Neuron (in vitro differentiated cells): ENCODE data around the gene CCDC40.

ENCODE experiments used
- H2AFZ ChIP-seq: one replicate; pipeline ENCODE4 v1.6.1; 2013; ENCODE audit warnings: low read depth, mild to moderate bottlenecking, inconsistent platforms, low read length, moderate library complexity
- H3K27me3 ChIP-seq: one replicate; pipeline ENCODE4 v1.6.1; 2013; ENCODE audit warnings: low read length; ENCODE audit not compliant: insufficient read depth
- H3K36me3 ChIP-seq: one replicate; pipeline ENCODE4 v1.6.1; 2013; ENCODE audit warnings: low read length; ENCODE audit not compliant: insufficient read depth
- H3K4me1 ChIP-seq: one replicate; pipeline ENCODE4 v1.6.1; 2013; ENCODE audit warnings: low read length; ENCODE audit not compliant: insufficient read depth
- H3K4me3 ChIP-seq: 2 replicates; pipeline ENCODE4 v1.5.1; 2013; ENCODE audit warnings: mild to moderate bottlenecking, low read length, moderate library complexity
- H3K9me3 ChIP-seq: one replicate; pipeline ENCODE4 v1.6.1; 2013; ENCODE audit warnings: low read length

The CCDC40 gene

DNA sequence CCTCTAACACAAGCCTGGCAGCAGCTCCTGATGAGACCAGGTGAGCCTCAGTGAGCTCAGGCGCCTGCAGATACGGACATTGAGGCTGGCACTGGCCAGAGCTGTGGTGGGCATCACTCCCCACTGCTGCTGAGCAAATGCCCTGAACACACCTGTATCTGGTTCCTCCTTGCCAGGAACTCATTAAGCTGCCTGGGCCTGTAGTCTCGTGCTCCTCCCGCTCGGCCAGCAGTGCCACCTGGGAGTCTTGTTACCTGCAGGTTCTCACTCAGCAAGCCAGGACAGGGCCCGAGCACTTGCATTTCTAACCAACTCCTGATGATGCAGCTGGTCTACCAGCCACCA lies 97.2 kb downstream of the CCDC40 start:
- H3K9me3 ChIP-seq, result no peaks in the 10 kb centered on the region
- H3K4me1 ChIP-seq, result no peaks in the 10 kb centered on the region
- H3K27me3 ChIP-seq, result no peaks in the 10 kb centered on the region
- no peak overlapping the region for H2AFZ ChIP-seq
- peaks cover 51% of the 10 kb centered on the region for H3K36me3 ChIP-seq
- H3K4me3 ChIP-seq, result no peak overlapping the region

DNA sequence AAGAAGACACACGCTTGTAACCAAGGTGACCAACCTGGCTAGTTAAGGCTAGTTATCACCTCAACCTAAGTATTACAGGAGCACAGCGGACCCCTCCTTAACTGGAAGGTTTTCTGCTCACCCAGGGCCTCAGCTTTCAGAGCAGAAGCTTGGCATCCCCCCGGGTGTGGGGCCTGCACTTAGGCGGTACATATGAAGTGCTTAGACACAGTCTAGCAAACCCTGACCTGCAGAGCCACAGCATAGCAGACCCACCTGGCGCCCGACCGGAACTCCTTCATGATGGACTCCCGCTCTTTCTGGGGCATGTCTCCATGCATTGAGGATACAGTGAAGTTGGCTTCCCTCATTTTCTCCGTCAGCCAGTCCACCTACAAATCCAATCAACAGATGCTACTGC lies 100.7 kb downstream of the CCDC40 start:
- Histone ChIP-seq H3K27me3 (no peaks in the 10 kb centered on the region), H3K36me3 (peaks cover 79% of the 10 kb centered on the region), H3K4me3 (no peak overlapping the region), H2AFZ (no peak overlapping the region), H3K4me1 (no peaks in the 10 kb centered on the region), H3K9me3 (no peaks in the 10 kb centered on the region)

DNA sequence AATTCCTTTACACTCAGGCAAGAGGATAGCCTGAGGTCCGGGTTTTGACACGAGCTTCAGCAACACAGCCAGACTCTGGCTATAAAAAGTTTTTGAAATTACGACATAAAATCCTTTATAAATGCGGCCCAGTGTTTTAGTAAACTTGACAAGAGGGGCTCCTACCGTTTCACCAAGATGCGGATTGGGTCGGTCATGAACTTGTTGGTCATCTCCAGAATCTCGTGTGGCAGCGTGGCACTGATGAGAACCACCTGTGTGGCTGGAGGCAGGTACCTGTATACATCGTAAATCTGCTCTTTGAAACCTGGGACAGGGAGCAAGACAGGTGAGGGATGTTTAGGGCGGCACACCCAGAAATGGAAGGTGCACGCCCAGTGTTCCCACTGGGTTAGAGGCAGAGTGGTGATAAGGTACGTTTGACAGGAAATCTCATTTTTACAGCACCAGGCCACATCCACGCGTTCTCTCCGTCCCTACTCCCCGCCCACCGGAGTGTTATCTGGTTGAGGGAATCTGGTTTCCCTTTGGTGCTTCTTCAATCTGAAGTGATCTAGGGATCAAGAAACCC lies 102.5 kb downstream of the CCDC40 start:
- H3K36me3 ChIP-seq, result peaks cover 86% of the 10 kb centered on the region
- H2AFZ ChIP-seq, result no peak overlapping the region
- no peak overlapping the region for H3K4me3 ChIP-seq

DNA sequence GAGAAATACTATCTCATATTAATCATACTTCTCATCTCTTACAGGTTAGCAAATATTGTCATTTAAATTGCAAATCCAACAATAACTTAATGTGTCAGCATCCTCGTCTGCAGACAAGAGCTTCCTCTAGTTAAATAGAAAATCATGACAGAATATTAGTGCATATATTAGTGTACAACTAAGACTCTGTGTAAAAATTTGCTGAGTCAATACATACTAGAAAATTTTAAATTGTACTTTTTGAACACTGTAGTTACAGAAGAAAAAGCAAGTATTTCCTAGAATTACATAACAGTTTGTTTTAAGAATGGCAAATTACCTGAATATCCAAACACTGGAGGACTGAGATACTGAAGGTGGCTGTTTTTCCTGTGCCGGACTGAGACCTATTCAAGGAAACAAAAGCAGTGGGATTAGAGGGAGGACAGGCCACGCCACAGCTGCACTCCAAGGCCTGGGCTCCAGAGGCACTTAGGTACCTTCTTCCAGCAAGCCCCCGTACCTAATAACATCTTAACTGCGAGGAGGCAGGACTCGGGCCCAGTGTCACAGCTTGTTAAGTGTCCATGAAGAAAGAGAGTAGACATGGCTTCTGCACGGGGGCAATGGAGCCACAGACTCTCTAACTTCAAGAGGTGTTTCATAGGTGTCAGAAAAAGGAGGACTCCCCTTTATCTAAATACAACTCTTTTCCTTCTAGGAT lies 105.2 kb downstream of the CCDC40 start:
- Histone ChIP-seq H3K27me3 (no peaks in the 10 kb centered on the region), H3K4me3 (no peak overlapping the region), H3K4me1 (peaks cover 18% of the 10 kb centered on the region), H3K9me3 (no peaks in the 10 kb centered on the region), H3K36me3 (peaks cover 71% of the 10 kb centered on the region), H2AFZ (no peak overlapping the region)

More for the DNA sequence above, 102.5 kb downstream of the CCDC40 start:
- Histone ChIP-seq H3K27me3 (no peaks in the 10 kb centered on the region), H3K4me1 (no peaks in the 10 kb centered on the region), H3K9me3 (no peaks in the 10 kb centered on the region)

DNA sequence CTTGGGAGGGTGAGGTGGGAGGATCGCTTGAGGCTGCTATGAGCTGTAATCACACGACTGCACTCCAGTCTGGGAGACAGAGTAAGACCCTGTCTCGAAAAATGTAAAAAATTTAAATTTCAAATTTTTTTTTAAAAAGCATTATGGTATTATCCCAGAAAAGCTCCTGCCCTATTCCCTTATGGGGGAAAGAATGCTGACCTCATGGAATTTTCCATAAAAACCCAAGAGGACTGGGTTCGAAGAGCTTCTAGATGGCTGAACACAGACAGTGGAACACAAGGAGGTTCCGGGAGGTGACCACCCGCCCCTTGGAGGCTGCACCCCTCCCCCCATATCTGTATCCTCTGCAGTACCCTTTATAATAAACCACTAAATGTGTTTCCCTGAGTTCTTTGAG lies 106.5 kb downstream of the CCDC40 start:
- H3K36me3 ChIP-seq, result peaks cover 58% of the 10 kb centered on the region
- no peaks in the 10 kb centered on the region for H3K27me3 ChIP-seq
- no peaks in the 10 kb centered on the region for H3K9me3 ChIP-seq
- H3K4me1 ChIP-seq, result peaks cover 19% of the 10 kb centered on the region
- H2AFZ ChIP-seq, result no peak overlapping the region
- no peak overlapping the region for H3K4me3 ChIP-seq

DNA sequence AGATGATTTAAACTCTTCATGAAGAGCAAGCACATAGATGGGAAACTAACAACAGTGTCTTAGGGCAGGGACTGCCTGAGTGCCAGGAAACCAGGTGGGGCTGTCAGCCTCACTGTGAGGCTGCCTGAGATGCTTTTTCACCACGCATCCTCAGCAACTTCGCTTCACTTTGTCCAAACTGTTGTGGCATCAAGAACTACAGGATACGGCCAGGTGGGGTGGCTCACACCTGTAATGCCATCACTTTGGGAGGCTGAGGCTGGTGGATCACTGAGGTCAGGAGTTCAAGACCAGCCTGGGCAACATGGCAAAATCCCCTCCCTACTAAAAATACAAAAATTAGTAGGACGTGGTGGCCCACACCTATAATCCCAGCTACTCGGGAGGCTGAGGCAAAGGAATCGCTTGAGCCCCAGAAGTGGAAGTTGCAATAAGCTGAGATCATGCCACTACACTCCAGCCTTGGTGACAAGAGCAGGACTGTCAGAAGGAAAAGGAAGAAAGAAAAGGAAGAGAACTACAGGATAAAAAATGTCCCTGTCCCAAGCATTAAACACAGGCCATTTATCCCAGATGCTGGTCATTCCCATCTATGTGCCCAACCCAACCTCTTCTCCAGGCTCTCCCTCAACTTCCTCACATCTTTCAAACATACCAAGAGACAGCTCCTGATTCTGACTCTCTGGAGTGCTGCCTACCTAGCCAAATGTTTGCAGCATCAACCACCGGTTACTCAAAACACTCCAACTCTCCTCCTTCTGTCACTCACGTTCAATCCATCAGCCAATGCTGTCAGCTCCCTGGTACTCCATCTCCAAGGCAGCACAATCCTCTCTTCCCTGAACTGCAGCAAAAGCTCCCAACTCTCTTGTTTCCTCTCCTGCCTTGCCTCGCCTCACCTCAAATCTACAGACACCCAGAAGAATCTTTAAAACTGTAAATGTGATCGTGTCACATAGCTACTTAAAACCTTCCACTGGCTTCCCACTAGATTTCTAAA lies 108.9 kb downstream of the CCDC40 start:
- H2AFZ ChIP-seq, result no peak overlapping the region
- peaks cover 36% of the 10 kb centered on the region for H3K36me3 ChIP-seq
- H3K4me3 ChIP-seq, result peak overlapping the region; percentile 67
- H3K9me3 ChIP-seq, result no peaks in the 10 kb centered on the region
- no peaks in the 10 kb centered on the region for H3K27me3 ChIP-seq
- peaks cover 24% of the 10 kb centered on the region for H3K4me1 ChIP-seq

DNA sequence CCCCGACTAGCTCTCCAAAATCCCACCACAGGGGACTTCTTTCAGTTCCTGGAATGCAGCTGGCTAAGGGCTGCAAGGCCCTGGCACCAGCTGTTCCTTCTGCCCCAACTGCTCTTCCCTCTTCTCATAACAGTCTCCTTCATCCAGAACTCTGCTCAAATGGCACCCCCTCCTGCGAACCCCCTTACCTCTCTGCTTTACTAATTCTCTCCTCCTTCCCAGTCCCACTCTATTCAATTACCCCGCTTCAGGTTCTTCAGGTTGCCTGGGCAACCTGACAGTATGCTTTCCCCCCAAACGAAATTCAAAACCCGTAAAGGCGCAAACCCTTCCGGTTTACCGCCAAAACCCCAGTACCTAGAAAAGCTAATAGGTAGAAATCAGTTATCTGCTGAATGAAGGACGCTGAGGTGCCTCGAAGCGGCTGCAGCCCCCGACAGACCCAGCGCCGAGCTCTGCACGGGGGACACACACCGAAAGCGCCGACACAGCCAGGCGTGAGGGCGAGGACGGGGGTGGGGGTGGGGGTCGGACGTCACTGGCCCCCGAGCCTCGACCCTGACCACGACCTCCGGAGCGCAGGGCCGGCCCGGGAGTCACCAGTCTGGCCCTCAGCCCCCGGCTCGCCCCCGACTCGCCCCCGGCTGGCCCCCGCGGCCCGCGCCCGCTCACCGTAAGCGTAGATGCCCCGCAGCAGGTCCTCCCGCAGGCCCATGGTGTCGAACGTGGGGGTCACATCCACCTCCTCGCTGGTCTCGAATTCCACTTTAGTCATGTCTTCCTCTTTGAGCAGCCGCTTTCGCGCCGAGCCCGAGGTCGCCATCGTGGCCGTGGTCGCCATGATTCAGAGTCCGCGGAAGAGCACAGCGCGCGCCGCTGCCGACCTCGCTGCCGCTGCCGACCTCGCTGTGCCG lies 109.9 kb downstream of the CCDC40 start:
- Histone ChIP-seq H3K4me1 (peaks cover 24% of the 10 kb centered on the region), H2AFZ (no peak overlapping the region), H3K27me3 (no peaks in the 10 kb centered on the region), H3K9me3 (no peaks in the 10 kb centered on the region), H3K36me3 (peaks cover 32% of the 10 kb centered on the region), H3K4me3 (peak overlapping the region; percentile 67)

DNA sequence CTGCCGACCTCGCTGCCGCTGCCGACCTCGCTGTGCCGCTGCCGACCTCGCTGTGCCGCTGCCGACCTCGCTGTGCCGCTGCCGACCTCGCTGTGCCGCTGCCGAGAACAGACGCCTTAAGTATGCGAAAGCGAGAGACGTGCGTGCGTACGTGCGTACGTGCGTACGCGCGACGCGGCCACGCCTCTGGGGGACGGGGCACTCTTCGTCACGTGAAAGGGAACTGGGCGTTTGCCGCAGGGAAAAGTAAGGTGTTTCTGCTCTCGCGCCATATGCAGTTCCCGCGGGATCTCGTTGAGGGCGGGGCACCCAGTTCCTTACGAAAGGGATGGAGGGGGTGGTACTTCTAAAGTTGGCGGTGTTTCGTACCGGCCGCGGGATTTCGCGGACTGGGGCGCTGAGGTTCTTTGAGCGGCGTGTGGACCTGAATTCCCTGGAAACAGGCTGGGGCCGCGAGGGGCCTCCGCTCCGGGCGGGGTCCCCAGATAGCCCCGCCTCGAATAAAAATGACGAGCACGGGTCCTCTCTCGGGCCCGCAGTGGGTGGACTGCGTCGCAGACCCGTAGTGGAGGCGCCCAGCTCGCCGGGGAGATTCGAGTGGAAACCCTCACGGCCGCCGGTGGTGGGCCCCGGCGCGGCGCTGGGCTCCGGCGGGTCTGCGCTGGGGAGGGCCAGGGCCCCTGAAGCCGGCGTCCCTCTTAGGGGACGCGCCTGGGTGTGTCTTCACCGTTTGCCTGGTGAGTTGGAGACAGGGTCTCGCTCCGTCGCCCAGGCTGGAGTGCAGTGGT lies 110.8 kb downstream of the CCDC40 start, which contains the start of gene EIF4A3:
TSS of gene EIF4A3 (minus strand) at position 94 of the 788 bp plus-strand sequence. CDS start 167 bp downstream, outside the sequence.
- peaks cover 28% of the 10 kb centered on the region for H3K4me1 ChIP-seq
- peaks cover 23% of the 10 kb centered on the region for H3K36me3 ChIP-seq
- peak within 1 kb of the TSS; percentile 91 for H2AFZ ChIP-seq
- no peaks in the 10 kb centered on the region for H3K9me3 ChIP-seq
- no peaks in the 10 kb centered on the region for H3K27me3 ChIP-seq
- peak within 1 kb of the TSS; percentile 67 for H3K4me3 ChIP-seq
